ENCODE measurements around the gene MAPK10.

The MAPK10 gene

DNA sequence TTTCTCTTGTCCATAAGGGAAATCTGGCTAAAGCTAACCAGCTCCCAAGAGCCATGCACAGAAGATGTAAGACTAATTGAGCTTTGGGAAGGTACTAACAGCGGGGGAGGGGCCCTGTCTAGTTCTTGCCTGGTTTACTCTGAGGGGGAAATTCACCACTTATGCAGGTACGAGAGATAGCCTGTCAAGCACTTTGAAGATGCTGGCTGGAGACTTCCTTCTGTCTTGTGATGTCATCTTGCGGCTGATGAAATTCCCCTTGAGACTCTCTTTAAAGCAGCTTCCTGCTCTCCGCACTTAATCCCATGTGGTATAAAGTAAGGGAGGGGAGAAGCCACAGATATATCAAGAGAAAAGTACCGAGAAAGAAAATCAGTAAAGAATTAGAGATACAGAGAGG is 345.3 kb downstream of the MAPK10 start:
- no peaks in the 10 kb centered on the region for H3F3A ChIP-seq (ENCODE audit: control insufficient read depth, insufficient read depth)
- H3K4me3 ChIP-seq (ENCODE audit: low read length), result no peak overlapping the region
- no peaks in the 10 kb centered on the region for H3K9me2 ChIP-seq (replicated peaks; ENCODE audit: control insufficient read depth, low read length)
- no peak overlapping the region for H3K27ac ChIP-seq (ENCODE audit: low read depth, low read length)
- no peak overlapping the region for H3K4me2 ChIP-seq (ENCODE audit: low read length)
- H3K4me1 ChIP-seq (ENCODE audit: control insufficient read depth, low read length), result peaks cover 8% of the 10 kb centered on the region
- H3K9me3 ChIP-seq (ENCODE audit: control insufficient read depth, insufficient read depth, low read length), result no peaks in the 10 kb centered on the region
- no peaks in the 10 kb centered on the region for H3K36me3 ChIP-seq (ENCODE audit: control insufficient read depth, low read length)
- no peaks in the 10 kb centered on the region for H3K79me2 ChIP-seq (ENCODE audit: control insufficient read depth, low read length)
- H4K20me1 ChIP-seq (ENCODE audit: control insufficient read depth, insufficient read depth, low read depth, low read length), result no peaks in the 10 kb centered on the region
- H3K27me3 ChIP-seq (ENCODE audit: control insufficient read depth, low read length), result no peaks in the 10 kb centered on the region
- TF ChIP-seq EZH2phosphoT487 (IDR thresholded peaks at IDR 0.05; ENCODE audit: borderline replicate concordance, low read length), result no peak

DNA sequence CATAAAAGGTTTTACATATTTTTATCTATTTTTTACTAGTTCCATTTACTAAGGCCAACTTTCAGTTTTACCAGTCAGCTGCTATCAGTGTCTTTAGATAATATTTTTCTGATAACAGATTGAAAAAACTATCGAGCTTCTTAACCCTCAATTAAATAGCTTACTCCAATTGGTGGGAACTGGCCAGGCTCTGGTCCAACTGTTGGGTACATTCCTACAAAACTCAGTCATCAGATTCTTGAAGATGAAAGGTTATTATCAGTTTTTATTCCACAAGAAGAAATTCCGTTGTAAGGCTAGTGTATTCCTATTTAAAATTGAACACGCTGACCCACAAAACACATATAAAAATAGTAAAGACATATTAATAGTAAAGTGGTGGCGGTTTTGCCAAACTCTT is 346.2 kb downstream of the MAPK10 start:
- H4K20me1 ChIP-seq (ENCODE audit: control insufficient read depth, insufficient read depth, low read depth, low read length), result no peaks in the 10 kb centered on the region
- no peaks in the 10 kb centered on the region for H3K79me2 ChIP-seq (ENCODE audit: control insufficient read depth, low read length)
- peaks cover 8% of the 10 kb centered on the region for H3K4me1 ChIP-seq (ENCODE audit: control insufficient read depth, low read length)
- no peak overlapping the region for H3K4me2 ChIP-seq (ENCODE audit: low read length)
- no peaks in the 10 kb centered on the region for H3K9me2 ChIP-seq (replicated peaks; ENCODE audit: control insufficient read depth, low read length)
- H3K27me3 ChIP-seq (ENCODE audit: control insufficient read depth, low read length), result no peaks in the 10 kb centered on the region
- no peaks in the 10 kb centered on the region for H3K36me3 ChIP-seq (ENCODE audit: control insufficient read depth, low read length)
- H3F3A ChIP-seq (ENCODE audit: control insufficient read depth, insufficient read depth), result no peaks in the 10 kb centered on the region
- H3K27ac ChIP-seq (ENCODE audit: low read depth, low read length), result no peak overlapping the region
- H3K4me3 ChIP-seq (ENCODE audit: low read length), result no peak overlapping the region
- no peak for TF ChIP-seq EZH2phosphoT487 (IDR thresholded peaks at IDR 0.05; ENCODE audit: borderline replicate concordance, low read length)
- TF ChIP-seq, protein P1, sequence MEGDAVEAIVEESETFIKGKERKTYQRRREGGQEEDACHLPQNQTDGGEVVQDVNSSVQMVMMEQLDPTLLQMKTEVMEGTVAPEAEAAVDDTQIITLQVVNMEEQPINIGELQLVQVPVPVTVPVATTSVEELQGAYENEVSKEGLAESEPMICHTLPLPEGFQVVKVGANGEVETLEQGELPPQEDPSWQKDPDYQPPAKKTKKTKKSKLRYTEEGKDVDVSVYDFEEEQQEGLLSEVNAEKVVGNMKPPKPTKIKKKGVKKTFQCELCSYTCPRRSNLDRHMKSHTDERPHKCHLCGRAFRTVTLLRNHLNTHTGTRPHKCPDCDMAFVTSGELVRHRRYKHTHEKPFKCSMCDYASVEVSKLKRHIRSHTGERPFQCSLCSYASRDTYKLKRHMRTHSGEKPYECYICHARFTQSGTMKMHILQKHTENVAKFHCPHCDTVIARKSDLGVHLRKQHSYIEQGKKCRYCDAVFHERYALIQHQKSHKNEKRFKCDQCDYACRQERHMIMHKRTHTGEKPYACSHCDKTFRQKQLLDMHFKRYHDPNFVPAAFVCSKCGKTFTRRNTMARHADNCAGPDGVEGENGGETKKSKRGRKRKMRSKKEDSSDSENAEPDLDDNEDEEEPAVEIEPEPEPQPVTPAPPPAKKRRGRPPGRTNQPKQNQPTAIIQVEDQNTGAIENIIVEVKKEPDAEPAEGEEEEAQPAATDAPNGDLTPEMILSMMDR (IDR thresholded peaks at IDR 0.05; ENCODE audit: low read depth, low read length, poor library complexity, severe bottlenecking), result no peak
- H3K9me3 ChIP-seq (ENCODE audit: control insufficient read depth, insufficient read depth, low read length), result no peaks in the 10 kb centered on the region

DNA sequence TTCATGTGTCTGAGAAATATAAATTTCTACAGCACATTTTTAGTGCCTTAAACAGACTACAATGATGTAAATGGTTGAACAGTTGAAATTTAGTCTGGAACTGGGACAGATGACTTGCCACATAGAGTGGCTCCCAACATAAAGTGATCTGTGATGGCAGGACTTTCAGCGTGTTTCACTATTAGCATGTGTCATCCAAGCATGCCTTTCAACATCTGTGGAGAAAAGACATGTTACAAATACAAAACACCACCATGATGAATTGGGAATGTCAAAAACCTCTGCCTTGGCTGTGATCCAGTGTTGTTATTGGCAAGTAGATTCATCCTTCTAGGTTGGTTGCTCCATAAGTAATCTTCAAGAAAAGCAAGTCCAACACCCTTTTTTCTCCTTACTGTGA is 348.7 kb downstream of the MAPK10 start:
- Histone ChIP-seq H3K79me2 (ENCODE audit: control insufficient read depth, low read length) (no peaks in the 10 kb centered on the region), H3K9me3 (ENCODE audit: control insufficient read depth, insufficient read depth, low read length) (no peaks in the 10 kb centered on the region), H3K36me3 (ENCODE audit: control insufficient read depth, low read length) (no peaks in the 10 kb centered on the region), H3K4me1 (ENCODE audit: control insufficient read depth, low read length) (peaks cover 8% of the 10 kb centered on the region), H4K20me1 (ENCODE audit: control insufficient read depth, insufficient read depth, low read depth, low read length) (no peaks in the 10 kb centered on the region), H3K4me3 (ENCODE audit: low read length) (no peak overlapping the region), H3K27ac (ENCODE audit: low read depth, low read length) (no peak overlapping the region), H3K4me2 (ENCODE audit: low read length) (no peak overlapping the region), H3F3A (ENCODE audit: control insufficient read depth, insufficient read depth) (no peaks in the 10 kb centered on the region), H3K9me2 (replicated peaks; ENCODE audit: control insufficient read depth, low read length) (no peaks in the 10 kb centered on the region), H3K27me3 (ENCODE audit: control insufficient read depth, low read length) (no peaks in the 10 kb centered on the region)
- TF ChIP-seq, protein P1 (IDR thresholded peaks at IDR 0.05; ENCODE audit: low read depth, low read length, poor library complexity, severe bottlenecking), result no peak
- no peak for TF ChIP-seq EZH2phosphoT487 (IDR thresholded peaks at IDR 0.05; ENCODE audit: borderline replicate concordance, low read length)

DNA sequence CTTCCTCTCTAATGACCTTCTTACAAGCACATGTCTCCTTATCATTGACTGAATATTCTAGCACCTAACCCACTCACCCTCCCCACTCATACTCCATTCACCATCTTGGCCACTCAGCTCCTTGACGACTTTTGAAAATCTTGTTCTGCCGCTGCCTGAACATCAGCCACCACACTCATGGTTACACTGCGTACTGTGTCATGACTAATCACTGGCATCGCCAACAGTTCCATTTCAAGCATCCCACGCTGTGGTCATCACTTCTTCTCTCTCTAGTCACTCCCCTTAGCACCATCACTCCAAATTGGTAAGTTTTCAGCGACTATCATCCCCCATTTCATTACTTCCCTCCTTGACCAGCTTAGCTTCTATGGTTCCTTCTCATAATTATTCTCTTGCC is 352.8 kb downstream of the MAPK10 start:
- no peaks in the 10 kb centered on the region for H4K20me1 ChIP-seq (ENCODE audit: control insufficient read depth, insufficient read depth, low read depth, low read length)
- H3K9me3 ChIP-seq (ENCODE audit: control insufficient read depth, insufficient read depth, low read length), result no peaks in the 10 kb centered on the region
- no peak overlapping the region for H3K4me2 ChIP-seq (ENCODE audit: low read length)
- H3K4me1 ChIP-seq (ENCODE audit: control insufficient read depth, low read length), result no peaks in the 10 kb centered on the region
- H3K9me2 ChIP-seq (replicated peaks; ENCODE audit: control insufficient read depth, low read length), result no peaks in the 10 kb centered on the region
- no peak overlapping the region for H3K4me3 ChIP-seq (ENCODE audit: low read length)
- no peaks in the 10 kb centered on the region for H3K36me3 ChIP-seq (ENCODE audit: control insufficient read depth, low read length)
- no peaks in the 10 kb centered on the region for H3K27me3 ChIP-seq (ENCODE audit: control insufficient read depth, low read length)
- no peaks in the 10 kb centered on the region for H3F3A ChIP-seq (ENCODE audit: control insufficient read depth, insufficient read depth)
- no peaks in the 10 kb centered on the region for H3K79me2 ChIP-seq (ENCODE audit: control insufficient read depth, low read length)
- H3K27ac ChIP-seq (ENCODE audit: low read depth, low read length), result no peak overlapping the region
- TF ChIP-seq, protein P1 (IDR thresholded peaks at IDR 0.05; ENCODE audit: low read depth, low read length, poor library complexity, severe bottlenecking), result no peak
- no peak for TF ChIP-seq EZH2phosphoT487 (IDR thresholded peaks at IDR 0.05; ENCODE audit: borderline replicate concordance, low read length)
